Liver (tissue), 9 donors: ENCODE results near the gene NUP50. TPM values are rescaled to one million over a fixed set of nuclear protein-coding genes. Genes with fewer than 3 reads are reported as not detected.
A peak's percentile ranks its signal among the peaks of the same experiment; 100 is the strongest.

Source experiments
- DNase-seq: peaks from one replicate; pipeline ENCODE4 v3.0.0-alpha.2; 2017; ENCODE audit warnings: low spot score
- H3K27ac ChIP-seq, 2 donors: one replicate each; pipeline ENCODE4 v1.7.0; 2013; ENCODE audit warnings: inconsistent platforms in 2 of 2, low read length in 2 of 2, control low read depth in 1 of 2, low read depth in 1 of 2, mild to moderate bottlenecking in 1 of 2
- H3K27me3 ChIP-seq, 4 donors: one replicate each; pipeline versions ENCODE4 v1.6.1 to v1.7.0; 2013; ENCODE audit warnings: low read length in 3 of 4, inconsistent platforms in 1 of 4, mild to moderate bottlenecking in 1 of 4, moderate library complexity in 1 of 4; ENCODE audit not compliant: control insufficient read depth in 4 of 4, insufficient read depth in 4 of 4
- H3K36me3 ChIP-seq, 4 donors: one replicate each; pipeline versions ENCODE4 v1.6.1 to v1.7.0; 2013; ENCODE audit warnings: low read length in 3 of 4, mild to moderate bottlenecking in 3 of 4, low read depth in 1 of 4, moderate library complexity in 1 of 4; ENCODE audit not compliant: control insufficient read depth in 4 of 4, insufficient read depth in 3 of 4
- H3K4me1 ChIP-seq, 4 donors: one replicate each; pipeline versions ENCODE4 v1.6.1 to v1.7.0; 2013; ENCODE audit warnings: low read length in 3 of 4, mild to moderate bottlenecking in 3 of 4, moderate library complexity in 1 of 4; ENCODE audit not compliant: control insufficient read depth in 4 of 4, insufficient read depth in 4 of 4
- H3K4me3 ChIP-seq, 3 donors: one replicate each; pipeline versions ENCODE4 v1.6.1 to v1.7.0; 2013; ENCODE audit warnings: low read length in 3 of 3, control low read depth in 1 of 3, low read depth in 1 of 3, mild to moderate bottlenecking in 1 of 3
- H3K9ac ChIP-seq, 2 donors: one replicate each; pipeline ENCODE4 v1.7.0; 2013; ENCODE audit warnings: low read length in 2 of 2, mild to moderate bottlenecking in 2 of 2, moderate library complexity in 2 of 2, control low read depth in 1 of 2, low read depth in 1 of 2
- H3K9me3 ChIP-seq, 4 donors: one replicate each; pipeline versions ENCODE4 v1.6.1 to v1.7.0; 2013; ENCODE audit warnings: low read length in 3 of 4; ENCODE audit not compliant: control insufficient read depth in 4 of 4
- EGR1 ChIP-seq, 2 donors: IDR thresholded peaks; 2 replicates each; pipeline ENCODE4 v1.6.1; 2016 to 2018; ENCODE audit warnings: antibody characterized with exemption in 2 of 2, low read depth in 2 of 2
- FOXA1 ChIP-seq: IDR thresholded peaks from 2 replicates; pipeline ENCODE4 v1.6.1; 2016; ENCODE audit warnings: antibody characterized with exemption
- FOXA2 ChIP-seq: IDR thresholded peaks from 2 replicates; pipeline ENCODE4 v1.6.1; 2016; ENCODE audit warnings: antibody characterized with exemption
- GABPA ChIP-seq, 2 donors: IDR thresholded peaks in 1 of 2; conservative IDR thresholded peaks in 1 of 2; 2 replicates each; pipeline ENCODE4 v1.6.1; 2016; ENCODE audit warnings: antibody characterized with exemption in 2 of 2, mild to moderate bottlenecking in 1 of 2, moderate library complexity in 1 of 2
- HNF4A ChIP-seq, 2 donors: conservative IDR thresholded peaks; 2 replicates each; pipeline ENCODE4 v1.6.1; 2016; ENCODE audit warnings: antibody characterized with exemption in 2 of 2, mild to moderate bottlenecking in 2 of 2
- HNF4G ChIP-seq: IDR thresholded peaks from 2 replicates; pipeline ENCODE4 v1.6.1; 2016; ENCODE audit warnings: antibody characterized with exemption
- JUND ChIP-seq, 2 donors: IDR thresholded peaks; 2 replicates each; pipeline ENCODE4 v1.6.1; 2016; ENCODE audit warnings: antibody characterized with exemption in 2 of 2
- NR2F2 ChIP-seq: IDR thresholded peaks from 2 replicates; pipeline ENCODE4 v1.6.1; 2016; ENCODE audit warnings: antibody characterized with exemption
- RAD21 ChIP-seq, 2 donors: IDR thresholded peaks; 2 replicates each; pipeline ENCODE4 v1.6.1; 2016; ENCODE audit warnings: antibody characterized with exemption in 2 of 2, mild to moderate bottlenecking in 2 of 2
- RXRA ChIP-seq, 2 donors: IDR thresholded peaks; 2 replicates each; pipeline ENCODE4 v1.6.1; 2017 to 2018; ENCODE audit warnings: antibody characterized with exemption in 2 of 2, mild to moderate bottlenecking in 1 of 2
- SP1 ChIP-seq: IDR thresholded peaks from 2 replicates; pipeline ENCODE4 v1.6.1; 2018; ENCODE audit warnings: antibody characterized with exemption, mild to moderate bottlenecking
- TAF1 ChIP-seq: conservative IDR thresholded peaks from 2 replicates; pipeline ENCODE4 v1.6.1; 2016; ENCODE audit warnings: antibody characterized with exemption, mild to moderate bottlenecking
- YY1 ChIP-seq: IDR thresholded peaks from 2 replicates; pipeline ENCODE4 v1.6.1; 2016; ENCODE audit warnings: antibody characterized with exemption, mild to moderate bottlenecking
- WGBS: extraction: QIAGEN DNeasy Blood & Tissue Kit; methylation state at CpG from one replicate; pipeline ENCODE4 v1.1.7; 2013; 5-methylcytosine and 5-hydroxymethylcytosine counted together
- polyA plus RNA-seq, 2 donors: library from polyadenylated mRNA; stranded (reverse) in 1 of 2; unstranded in 1 of 2; fragments of 200-250 nt in 1 of 2; fragments of >200 nt in 1 of 2; fragmentation: Nextera tagmentation in 1 of 2; extraction: Ambion mirVana in 1 of 2; gene quantifications; one replicate each; pipeline versions ENCODE4 v1.2.1 to v1.2.3, GENCODE V29; 2013 to 2015
- total RNA-seq, 2 donors: library from RNA; depleted of rRNA; stranded (reverse); fragments of >200 nt; gene quantifications; one replicate each; pipeline ENCODE4 v1.2.3, GENCODE V29; 2014
- TF ChIP-seq, protein P1 (sequence below): IDR thresholded peaks from 2 replicates; pipeline ENCODE4 v1.6.1; 2016; ENCODE audit warnings: antibody characterized with exemption, mild to moderate bottlenecking
- TF ChIP-seq, protein P2 (sequence below): fragments of 150-350 bp; IDR thresholded peaks from 2 replicates; pipeline ENCODE4 v1.5.1; 2017; ENCODE audit warnings: improper control_type of control experiment, low read depth, low read length; ENCODE audit not compliant: missing input control
- TF ChIP-seq, protein P3 (sequence below): IDR thresholded peaks from 2 replicates; pipeline ENCODE4 v1.6.1; 2016; ENCODE audit warnings: antibody characterized with exemption
- TF ChIP-seq, protein P4 (sequence below): IDR thresholded peaks from 2 replicates; pipeline ENCODE4 v1.6.1; 2016; ENCODE audit warnings: antibody characterized with exemption
- TF ChIP-seq, protein P5 (sequence below): IDR thresholded peaks from 2 replicates; pipeline ENCODE4 v1.6.1; 2016; ENCODE audit warnings: antibody characterized with exemption
- donor health status: healthy.
- donor health status: healthy.
- donor health status: healthy.
- donor health status: healthy.
- donor health status: healthy.

NUP50 gene
- total and polyA plus RNA-seq, 4 donors: 8.7 to 48.2 (median 24.8) TPM

DNA sequence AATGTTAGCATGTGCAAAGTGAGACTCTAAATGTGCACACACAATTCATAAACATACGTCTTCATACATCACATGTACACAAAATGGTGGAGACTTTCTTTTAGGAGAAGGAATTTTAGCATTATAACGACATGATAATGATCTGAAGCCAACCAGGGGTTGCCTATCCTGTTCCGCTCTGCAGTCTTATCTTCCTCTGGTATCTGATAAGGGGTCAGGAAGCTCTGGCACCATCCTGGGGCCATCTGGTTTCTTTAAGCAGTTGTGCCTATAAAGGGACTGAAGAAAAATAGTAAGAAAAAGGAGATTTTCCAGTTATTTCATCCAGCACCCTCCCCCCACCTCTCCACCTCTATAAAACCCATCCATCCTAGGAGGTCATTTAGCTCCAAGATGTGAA, 5.8 kb upstream of the NUP50 start:
- H3K27me3 ChIP-seq: no peaks in the 10 kb centered on the region
- no peak overlapping the region for H3K4me3 ChIP-seq
- WGBS: 88% methylated on average over 3 of the region's 3 CpGs
- H3K4me1 ChIP-seq: peaks cover 0 to 5% (median 3%) of the 10 kb centered on the region in 4 donors
- H3K9me3 ChIP-seq: no peaks in the 10 kb centered on the region
- no peak overlapping the region for H3K9ac ChIP-seq
- H3K36me3 ChIP-seq: no peaks in the 10 kb centered on the region
- TF ChIP-seq, protein P1, sequence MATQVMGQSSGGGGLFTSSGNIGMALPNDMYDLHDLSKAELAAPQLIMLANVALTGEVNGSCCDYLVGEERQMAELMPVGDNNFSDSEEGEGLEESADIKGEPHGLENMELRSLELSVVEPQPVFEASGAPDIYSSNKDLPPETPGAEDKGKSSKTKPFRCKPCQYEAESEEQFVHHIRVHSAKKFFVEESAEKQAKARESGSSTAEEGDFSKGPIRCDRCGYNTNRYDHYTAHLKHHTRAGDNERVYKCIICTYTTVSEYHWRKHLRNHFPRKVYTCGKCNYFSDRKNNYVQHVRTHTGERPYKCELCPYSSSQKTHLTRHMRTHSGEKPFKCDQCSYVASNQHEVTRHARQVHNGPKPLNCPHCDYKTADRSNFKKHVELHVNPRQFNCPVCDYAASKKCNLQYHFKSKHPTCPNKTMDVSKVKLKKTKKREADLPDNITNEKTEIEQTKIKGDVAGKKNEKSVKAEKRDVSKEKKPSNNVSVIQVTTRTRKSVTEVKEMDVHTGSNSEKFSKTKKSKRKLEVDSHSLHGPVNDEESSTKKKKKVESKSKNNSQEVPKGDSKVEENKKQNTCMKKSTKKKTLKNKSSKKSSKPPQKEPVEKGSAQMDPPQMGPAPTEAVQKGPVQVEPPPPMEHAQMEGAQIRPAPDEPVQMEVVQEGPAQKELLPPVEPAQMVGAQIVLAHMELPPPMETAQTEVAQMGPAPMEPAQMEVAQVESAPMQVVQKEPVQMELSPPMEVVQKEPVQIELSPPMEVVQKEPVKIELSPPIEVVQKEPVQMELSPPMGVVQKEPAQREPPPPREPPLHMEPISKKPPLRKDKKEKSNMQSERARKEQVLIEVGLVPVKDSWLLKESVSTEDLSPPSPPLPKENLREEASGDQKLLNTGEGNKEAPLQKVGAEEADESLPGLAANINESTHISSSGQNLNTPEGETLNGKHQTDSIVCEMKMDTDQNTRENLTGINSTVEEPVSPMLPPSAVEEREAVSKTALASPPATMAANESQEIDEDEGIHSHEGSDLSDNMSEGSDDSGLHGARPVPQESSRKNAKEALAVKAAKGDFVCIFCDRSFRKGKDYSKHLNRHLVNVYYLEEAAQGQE: no peak
- TF ChIP-seq FOXA1 (no peak), RAD21 (IDR thresholded peaks at IDR 0.05) (no peak), FOXA2 (no peak), YY1 (no peak), NR2F2 (no peak), GABPA (IDR thresholded peaks at IDR 0.05 in 1 of 2, conservative IDR thresholded peaks at IDR 0.05 in 1 of 2) (no peak), TAF1 (no peak), SP1 (no peak), HNF4G (no peak), EGR1 (IDR thresholded peaks at IDR 0.05; ENCODE audit: low read depth in 2 of 2) (no peak), RXRA (IDR thresholded peaks at IDR 0.05) (no peak), JUND (IDR thresholded peaks at IDR 0.05) (no peak), HNF4A (conservative IDR thresholded peaks at IDR 0.05) (no peak)
- TF ChIP-seq, protein P2, sequence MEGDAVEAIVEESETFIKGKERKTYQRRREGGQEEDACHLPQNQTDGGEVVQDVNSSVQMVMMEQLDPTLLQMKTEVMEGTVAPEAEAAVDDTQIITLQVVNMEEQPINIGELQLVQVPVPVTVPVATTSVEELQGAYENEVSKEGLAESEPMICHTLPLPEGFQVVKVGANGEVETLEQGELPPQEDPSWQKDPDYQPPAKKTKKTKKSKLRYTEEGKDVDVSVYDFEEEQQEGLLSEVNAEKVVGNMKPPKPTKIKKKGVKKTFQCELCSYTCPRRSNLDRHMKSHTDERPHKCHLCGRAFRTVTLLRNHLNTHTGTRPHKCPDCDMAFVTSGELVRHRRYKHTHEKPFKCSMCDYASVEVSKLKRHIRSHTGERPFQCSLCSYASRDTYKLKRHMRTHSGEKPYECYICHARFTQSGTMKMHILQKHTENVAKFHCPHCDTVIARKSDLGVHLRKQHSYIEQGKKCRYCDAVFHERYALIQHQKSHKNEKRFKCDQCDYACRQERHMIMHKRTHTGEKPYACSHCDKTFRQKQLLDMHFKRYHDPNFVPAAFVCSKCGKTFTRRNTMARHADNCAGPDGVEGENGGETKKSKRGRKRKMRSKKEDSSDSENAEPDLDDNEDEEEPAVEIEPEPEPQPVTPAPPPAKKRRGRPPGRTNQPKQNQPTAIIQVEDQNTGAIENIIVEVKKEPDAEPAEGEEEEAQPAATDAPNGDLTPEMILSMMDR: no peak
- TF ChIP-seq, protein P3, sequence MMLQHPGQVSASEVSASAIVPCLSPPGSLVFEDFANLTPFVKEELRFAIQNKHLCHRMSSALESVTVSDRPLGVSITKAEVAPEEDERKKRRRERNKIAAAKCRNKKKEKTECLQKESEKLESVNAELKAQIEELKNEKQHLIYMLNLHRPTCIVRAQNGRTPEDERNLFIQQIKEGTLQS: no peak
- TF ChIP-seq, protein P4, sequence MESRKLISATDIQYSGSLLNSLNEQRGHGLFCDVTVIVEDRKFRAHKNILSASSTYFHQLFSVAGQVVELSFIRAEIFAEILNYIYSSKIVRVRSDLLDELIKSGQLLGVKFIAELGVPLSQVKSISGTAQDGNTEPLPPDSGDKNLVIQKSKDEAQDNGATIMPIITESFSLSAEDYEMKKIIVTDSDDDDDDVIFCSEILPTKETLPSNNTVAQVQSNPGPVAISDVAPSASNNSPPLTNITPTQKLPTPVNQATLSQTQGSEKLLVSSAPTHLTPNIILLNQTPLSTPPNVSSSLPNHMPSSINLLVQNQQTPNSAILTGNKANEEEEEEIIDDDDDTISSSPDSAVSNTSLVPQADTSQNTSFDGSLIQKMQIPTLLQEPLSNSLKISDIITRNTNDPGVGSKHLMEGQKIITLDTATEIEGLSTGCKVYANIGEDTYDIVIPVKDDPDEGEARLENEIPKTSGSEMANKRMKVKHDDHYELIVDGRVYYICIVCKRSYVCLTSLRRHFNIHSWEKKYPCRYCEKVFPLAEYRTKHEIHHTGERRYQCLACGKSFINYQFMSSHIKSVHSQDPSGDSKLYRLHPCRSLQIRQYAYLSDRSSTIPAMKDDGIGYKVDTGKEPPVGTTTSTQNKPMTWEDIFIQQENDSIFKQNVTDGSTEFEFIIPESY: no peak
- TF ChIP-seq, protein P5, sequence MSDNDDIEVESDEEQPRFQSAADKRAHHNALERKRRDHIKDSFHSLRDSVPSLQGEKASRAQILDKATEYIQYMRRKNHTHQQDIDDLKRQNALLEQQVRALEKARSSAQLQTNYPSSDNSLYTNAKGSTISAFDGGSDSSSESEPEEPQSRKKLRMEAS: no peak
- DNase-seq: no peak
- peak overlapping the region in 1 of 2 donors; percentile 86 for H3K27ac ChIP-seq
